Measurements from ENCODE around the gene SCML1. TPM values are rescaled to one million over a fixed set of nuclear protein-coding genes. Genes with fewer than 3 reads are reported as not detected.

SCML1 gene
- total RNA-seq, 1 experiment from 2014 or later, result 1.6 TPM

- TF ChIP-seq CTCF (conservative IDR thresholded peaks at IDR 0.05), result no peak
- Histone ChIP-seq H3K79me2 (ENCODE audit: insufficient read depth, low read length) (no peaks in the 10 kb centered on the region), H2AK5ac (ENCODE audit: insufficient read length, low read length) (no peak overlapping the region), H3K56ac (ENCODE audit: insufficient read length, low read depth, low read length) (no peak overlapping the region), H2BK15ac (ENCODE audit: low read depth, low read length) (no peak overlapping the region), H3K23ac (ENCODE audit: insufficient read length, low read depth, low read length) (no peak overlapping the region), H3K27ac (ENCODE audit: insufficient read length, low read depth, low read length) (no peak overlapping the region), H2BK5ac (ENCODE audit: insufficient read length, low read length) (no peak overlapping the region), H4K91ac (ENCODE audit: insufficient read length, low read depth, low read length) (no peak overlapping the region), H2BK12ac (ENCODE audit: insufficient read length, low read depth, low read length) (no peak overlapping the region), H3K18ac (ENCODE audit: insufficient read length, low read depth, low read length) (no peak overlapping the region), H3T11ph (ENCODE audit: low read length) (no peak overlapping the region), H3K4ac (ENCODE audit: low read depth, low read length) (no peak overlapping the region), H3K79me1 (ENCODE audit: insufficient read depth, low read depth, low read length, poor library complexity, severe bottlenecking) (no peaks in the 10 kb centered on the region), H3K9ac (ENCODE audit: extremely low read depth, insufficient read length, low read length) (no peak overlapping the region), H2BK20ac (ENCODE audit: low read depth, low read length, poor library complexity, severe bottlenecking) (no peak overlapping the region), H4K5ac (ENCODE audit: insufficient read length, low read depth, low read length) (no peak overlapping the region), H2BK120ac (ENCODE audit: low read depth, low read length, poor library complexity, severe bottlenecking) (no peak overlapping the region), H2AFZ (ENCODE audit: low read length) (no peak overlapping the region), H3K27me3 (ENCODE audit: insufficient read depth, low read length) (no peaks in the 10 kb centered on the region), H3K9me3 (ENCODE audit: control insufficient read depth, low read depth, low read length) (no peaks in the 10 kb centered on the region), H3K23me2 (ENCODE audit: insufficient read length, low read depth, low read length, poor library complexity, severe bottlenecking) (peaks cover 8% of the 10 kb centered on the region), H3K14ac (ENCODE audit: insufficient read depth, low read length) (no peak overlapping the region), H4K20me1 (ENCODE audit: control insufficient read depth, insufficient read depth, insufficient read length) (no peaks in the 10 kb centered on the region), H3K4me1 (ENCODE audit: insufficient read depth, low read length) (no peaks in the 10 kb centered on the region), H4K8ac (replicated peaks; ENCODE audit: insufficient read length, low read depth, low read length) (no peak overlapping the region), H3K4me2 (ENCODE audit: insufficient read depth, insufficient read length, low read length) (no peak overlapping the region)
- H3K36me3 Mint-ChIP-seq (ENCODE audit: insufficient read depth in 1 of 3, low read depth in 3 of 3), result no peaks in the 10 kb centered on the region
- no peak overlapping the region for H3K27ac Mint-ChIP-seq
- H3K4me3 Mint-ChIP-seq, result no peak overlapping the region
- peaks cover 36% of the 10 kb centered on the region for H3K27me3 Mint-ChIP-seq (ENCODE audit: low read depth)
- H3K4me1 Mint-ChIP-seq, result peaks cover 6 to 17% of the 10 kb centered on the region in 2 experiments; a peak in 3 of 4 replicates
- DNase-seq, result no peak
- peaks cover 0 to 10% of the 10 kb centered on the region in 2 experiments; a peak in 1 of 5 replicates for H3K9me3 Mint-ChIP-seq
- no CpG with 5 or more reads among the region's 9 CpGs for WGBS (ENCODE audit: extremely low coverage, insufficient read length, low lambda C conversion rate)
Observed at GRCh38 chrX:17741123-17741511, 3.8 kb downstream of the SCML1 start.
